Measurements from ENCODE around the gene KCNG4.

GRCh38 chr16:84268291-84269040, 28.7 kb upstream of the KCNG4 start:
- TF ChIP-seq CTCF (IDR thresholded peaks at IDR 0.05) (no peak), POLR2A (IDR thresholded peaks at IDR 0.05) (no peak), EP300 (IDR thresholded peaks at IDR 0.05) (no peak), POLR2AphosphoS5 (IDR thresholded peaks at IDR 0.05) (no peak)
